Endothelial cell of umbilical vein (primary cell): ENCODE data around the gene GRHPR.

ENCODE experiments used
- EZH2 ChIP-seq: IDR thresholded peaks from 2 replicates; pipeline ENCODE4 v1.6.1; 2012; ENCODE audit warnings: borderline replicate concordance, low read depth, mild to moderate bottlenecking, moderate library complexity, low read length, inconsistent platforms; ENCODE audit not compliant: severe bottlenecking
- FOS ChIP-seq: IDR thresholded peaks from 2 replicates; pipeline ENCODE4 v1.6.1; 2011; ENCODE audit warnings: mild to moderate bottlenecking, low read length, moderate library complexity, borderline replicate concordance; ENCODE audit not compliant: insufficient read depth
- JUN ChIP-seq: IDR thresholded peaks from 2 replicates; pipeline ENCODE4 v1.6.1; 2011; ENCODE audit warnings: borderline replicate concordance, low read depth; ENCODE audit not compliant: insufficient read length, insufficient read depth
- POLR2A ChIP-seq: IDR thresholded peaks from 2 replicates; pipeline ENCODE4 v1.6.1; 2012; ENCODE audit warnings: low read depth, mild to moderate bottlenecking, control low read depth, low read length
- POLR2AphosphoS5 ChIP-seq: IDR thresholded peaks from 2 replicates; pipeline ENCODE4 v1.6.1; 2012; ENCODE audit warnings: low read depth, mild to moderate bottlenecking, control low read depth, low read length, moderate library complexity; ENCODE audit not compliant: insufficient read depth
- TF ChIP-seq, protein P1 (sequence below), 2 donors: IDR thresholded peaks; 1 replicate in 1 of 2; 2 replicates in 1 of 2; pipeline ENCODE4 v1.5.1; 2011; ENCODE audit warnings: low read length in 2 of 2, mild to moderate bottlenecking in 2 of 2, moderate library complexity in 2 of 2, control low read depth in 1 of 2, inconsistent platforms in 1 of 2, low read depth in 1 of 2; ENCODE audit not compliant: insufficient read depth in 1 of 2; ENCODE audit errors: extremely low read depth in 1 of 2

DNA sequence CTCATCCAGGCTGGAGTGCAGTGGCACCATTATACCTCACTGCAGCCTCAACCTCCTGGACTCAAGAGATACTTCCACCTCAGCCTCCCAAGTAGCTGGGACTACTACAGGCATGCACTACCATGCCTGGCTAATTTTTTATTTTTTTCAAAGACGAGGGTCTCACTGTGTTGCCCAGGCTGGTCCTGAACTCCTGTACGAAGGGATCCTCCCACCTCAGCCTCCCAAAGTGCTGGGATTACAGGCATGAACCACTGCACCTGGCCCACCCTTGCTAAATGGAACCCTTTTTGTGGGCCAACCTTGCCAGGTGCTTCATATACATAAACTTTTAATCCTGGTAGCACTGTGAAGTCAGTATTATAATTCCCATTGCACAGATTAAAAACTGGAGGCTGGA is 1.0 kb downstream of the GRHPR start:
- TF ChIP-seq, protein P1, sequence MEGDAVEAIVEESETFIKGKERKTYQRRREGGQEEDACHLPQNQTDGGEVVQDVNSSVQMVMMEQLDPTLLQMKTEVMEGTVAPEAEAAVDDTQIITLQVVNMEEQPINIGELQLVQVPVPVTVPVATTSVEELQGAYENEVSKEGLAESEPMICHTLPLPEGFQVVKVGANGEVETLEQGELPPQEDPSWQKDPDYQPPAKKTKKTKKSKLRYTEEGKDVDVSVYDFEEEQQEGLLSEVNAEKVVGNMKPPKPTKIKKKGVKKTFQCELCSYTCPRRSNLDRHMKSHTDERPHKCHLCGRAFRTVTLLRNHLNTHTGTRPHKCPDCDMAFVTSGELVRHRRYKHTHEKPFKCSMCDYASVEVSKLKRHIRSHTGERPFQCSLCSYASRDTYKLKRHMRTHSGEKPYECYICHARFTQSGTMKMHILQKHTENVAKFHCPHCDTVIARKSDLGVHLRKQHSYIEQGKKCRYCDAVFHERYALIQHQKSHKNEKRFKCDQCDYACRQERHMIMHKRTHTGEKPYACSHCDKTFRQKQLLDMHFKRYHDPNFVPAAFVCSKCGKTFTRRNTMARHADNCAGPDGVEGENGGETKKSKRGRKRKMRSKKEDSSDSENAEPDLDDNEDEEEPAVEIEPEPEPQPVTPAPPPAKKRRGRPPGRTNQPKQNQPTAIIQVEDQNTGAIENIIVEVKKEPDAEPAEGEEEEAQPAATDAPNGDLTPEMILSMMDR (IDR thresholded peaks at IDR 0.05; ENCODE audit: extremely low read depth in 1 of 2, insufficient read depth in 1 of 2, low read depth in 1 of 2, low read length in 2 of 2): no peak
- no peak for TF ChIP-seq POLR2AphosphoS5
- TF ChIP-seq POLR2A: no peak
- no peak for TF ChIP-seq JUN
- TF ChIP-seq EZH2: no peak
- TF ChIP-seq FOS: no peak
